Stimulated activated CD8-positive, alpha-beta memory T cell treated with anti-CD3 and anti-CD28 coated beads, Interleukin-15, amount 100 ng/mL, for 48 hours (primary cell): ENCODE data around the gene MPND.

Experiments
- DNase-seq, 2 donors: peaks; one replicate each; pipeline ENCODE4 v3.0.0-alpha.2; 2020; ENCODE audit warnings: low read depth in 2 of 2

The MPND gene

DNA sequence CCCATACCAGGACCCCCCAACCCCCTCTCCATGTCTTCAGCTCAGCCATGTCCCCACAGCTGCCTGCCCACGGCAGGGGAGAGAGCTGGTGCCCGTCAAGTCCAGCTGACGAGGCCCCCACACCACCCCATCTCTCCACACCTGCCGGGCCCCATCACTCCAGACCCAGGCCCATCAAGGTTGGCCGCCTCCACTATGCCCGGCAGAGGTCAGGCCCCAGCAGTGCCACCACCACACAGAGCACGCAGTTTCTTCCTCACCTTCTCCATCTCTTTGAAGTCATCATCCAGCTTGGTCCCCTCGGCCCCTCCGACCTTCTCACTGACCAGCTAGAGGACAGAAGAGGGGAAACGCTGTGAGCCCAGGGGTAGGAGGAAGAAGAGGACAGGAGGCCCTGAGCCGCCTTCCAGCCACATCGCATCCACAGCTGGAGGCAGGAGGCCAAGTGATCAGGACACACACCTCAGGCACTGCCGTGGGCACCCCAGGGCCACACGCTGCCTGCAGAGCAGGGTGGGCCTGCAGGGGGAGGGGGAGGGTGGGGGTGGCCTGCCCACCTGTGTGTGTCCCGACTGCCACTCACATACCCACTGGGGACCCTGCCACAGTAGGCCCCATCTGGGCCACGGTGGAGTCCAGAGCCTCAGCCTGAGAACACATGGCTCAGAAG lies 23.4 kb downstream of the MPND start:
- no peak for DNase-seq

DNA sequence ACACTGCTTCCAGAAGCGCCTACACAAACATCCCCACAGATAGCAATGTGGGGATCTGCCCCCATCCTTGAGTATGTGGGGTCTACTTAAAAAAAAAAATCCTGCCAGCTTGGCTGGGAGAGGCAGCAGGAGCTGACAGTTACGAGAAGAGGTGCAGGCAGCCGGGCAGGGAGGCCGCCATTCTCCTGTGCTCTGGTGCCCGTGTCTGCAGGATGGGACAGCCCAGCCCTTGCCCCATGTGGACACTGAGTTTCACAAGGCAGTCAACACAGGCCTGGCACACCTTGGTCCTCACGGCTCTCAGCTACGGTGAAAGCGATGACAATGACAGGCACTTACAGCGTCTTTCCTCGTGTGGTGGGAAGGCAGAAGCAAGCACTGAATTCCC lies 24.0 kb downstream of the MPND start:
- no peak for DNase-seq

DNA sequence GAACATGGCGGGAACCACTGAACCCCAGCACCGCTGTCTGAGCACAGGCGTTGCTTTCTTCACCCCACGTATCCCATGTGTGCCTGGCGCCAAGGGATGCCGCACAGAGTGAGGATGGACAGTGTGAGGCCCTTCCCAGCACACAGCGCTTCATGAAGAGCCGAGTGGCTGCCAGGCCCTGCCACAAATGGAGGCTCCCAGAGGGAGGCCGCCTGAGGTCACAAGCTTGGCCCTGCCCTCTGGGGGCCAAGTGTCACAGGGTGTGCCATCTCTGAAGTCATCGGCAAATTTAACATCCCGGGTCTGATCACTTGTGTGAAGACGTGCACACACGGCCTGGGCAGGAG lies 24.4 kb downstream of the MPND start:
- no peak for DNase-seq

DNA sequence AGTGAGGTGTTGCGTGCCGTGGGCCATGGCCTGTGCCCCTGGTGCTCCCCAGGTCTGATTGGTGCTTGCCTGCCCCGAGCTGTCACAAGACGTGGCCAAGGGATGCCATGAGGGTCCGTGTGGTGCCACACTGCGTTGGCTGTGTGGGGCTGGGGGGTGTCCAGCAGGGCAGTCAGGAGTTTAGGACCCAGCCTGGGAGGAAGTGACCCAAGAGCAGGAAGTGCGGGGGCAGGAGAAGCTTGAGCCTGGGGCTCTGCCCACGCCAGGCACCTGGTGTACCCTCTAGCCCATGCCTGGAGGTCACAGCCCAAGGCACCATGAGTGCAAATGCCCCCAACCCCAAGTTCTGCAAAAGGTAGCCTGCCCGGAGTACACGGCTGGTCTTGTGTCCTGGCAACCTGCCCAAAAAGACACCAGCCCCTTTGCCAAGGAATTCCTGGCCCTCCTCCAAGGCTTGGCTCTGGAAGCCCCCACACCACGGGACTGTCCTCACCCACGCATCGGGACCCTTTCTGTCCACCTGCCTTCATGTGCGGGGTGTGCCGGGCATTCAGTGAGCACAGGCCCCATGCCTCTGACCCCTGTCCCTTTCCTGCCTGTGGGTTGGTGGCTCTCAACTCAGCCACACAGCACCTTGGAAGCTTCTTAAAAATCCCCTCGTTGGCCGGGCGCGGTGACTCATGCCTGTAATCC lies 24.9 kb downstream of the MPND start:
- DNase-seq, result no peak

DNA sequence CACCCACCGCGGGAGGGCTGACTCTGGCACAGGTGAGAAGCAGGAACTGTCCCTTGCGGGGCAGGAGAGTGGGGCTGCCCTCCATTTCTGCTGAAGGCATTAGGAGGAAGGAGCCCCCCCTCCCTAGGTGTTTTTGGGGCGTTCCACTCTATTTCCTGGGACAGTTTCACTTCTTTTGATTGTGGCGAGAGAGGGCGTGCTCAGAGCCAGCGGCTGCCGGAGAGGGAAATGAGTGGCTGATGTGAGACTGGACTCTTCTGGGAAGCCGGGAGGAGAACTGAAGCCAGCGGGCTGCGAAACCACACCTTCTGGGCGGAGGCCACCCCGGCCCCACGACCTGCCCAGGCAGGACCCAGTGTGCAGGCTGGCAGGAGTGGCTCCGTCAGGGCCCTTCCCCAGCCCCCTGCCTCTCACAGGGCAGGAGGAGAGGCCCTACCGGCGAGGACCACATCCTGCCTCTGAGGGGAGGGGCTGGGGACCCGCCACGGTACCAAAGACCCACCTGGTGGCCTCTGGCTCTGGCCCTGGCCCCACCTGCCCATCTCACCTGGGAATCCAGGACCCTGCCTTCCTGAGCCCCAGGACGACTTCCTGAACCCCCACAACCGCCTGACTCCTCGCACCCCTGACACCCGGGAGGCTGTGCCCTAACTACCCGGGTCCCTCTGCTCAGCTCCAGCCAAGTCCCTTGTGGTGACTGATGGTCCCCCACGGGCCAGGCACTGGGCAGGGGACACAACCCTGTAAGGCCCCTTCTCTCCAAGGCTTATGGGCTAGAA lies 25.9 kb downstream of the MPND start:
- DNase-seq, result peak; percentile 71 to 72

DNA sequence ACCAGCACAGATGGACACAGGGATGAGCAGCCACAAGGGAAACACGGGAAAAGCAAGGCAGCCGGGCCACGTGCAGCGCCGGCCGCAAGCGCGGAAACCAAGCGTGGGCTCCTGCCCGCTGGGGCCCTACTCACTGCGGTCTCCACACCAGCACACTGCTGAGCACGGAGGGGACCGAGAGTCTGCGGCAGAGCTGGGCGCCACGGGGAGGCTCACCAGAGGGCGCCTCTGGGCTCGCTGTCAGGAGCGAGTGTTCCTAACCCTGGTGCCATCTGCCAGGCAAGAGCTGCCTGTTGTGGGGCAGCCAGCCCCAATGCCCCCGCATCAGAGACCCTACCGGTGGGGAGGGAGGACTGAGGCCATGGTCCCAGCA lies 26.5 kb downstream of the MPND start:
- peak; percentile 74 to 77 for DNase-seq

DNA sequence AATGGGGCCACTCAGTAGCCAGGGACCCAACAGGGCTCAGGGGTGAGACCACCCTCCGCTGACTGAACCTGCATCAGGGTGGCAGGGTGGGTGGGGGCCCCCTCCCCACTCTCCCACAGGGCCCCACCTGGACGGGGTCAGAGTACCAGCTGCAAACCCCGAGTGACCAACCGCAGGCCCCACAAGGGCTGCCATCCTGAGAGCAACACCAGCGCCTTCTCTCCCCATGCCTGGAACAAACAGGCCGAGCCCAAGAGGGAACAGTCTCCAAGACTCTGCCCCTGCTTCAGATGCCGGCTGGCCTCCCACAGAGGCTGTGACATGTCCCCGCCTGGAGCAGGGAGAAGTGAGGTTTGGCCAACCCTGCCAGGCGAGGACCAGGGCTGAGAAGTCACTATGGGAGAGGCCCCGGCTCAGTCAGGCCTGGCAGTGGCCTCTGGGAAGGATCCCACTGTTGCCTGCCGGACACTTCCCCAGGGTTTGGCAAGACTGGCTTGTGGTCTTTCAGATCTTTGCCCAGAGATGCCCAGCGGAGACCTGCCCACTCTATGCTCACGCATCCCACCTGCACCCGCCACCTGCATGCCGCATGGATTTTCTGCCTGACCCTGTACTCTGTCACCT lies 27.2 kb downstream of the MPND start:
- no peak for DNase-seq

DNA sequence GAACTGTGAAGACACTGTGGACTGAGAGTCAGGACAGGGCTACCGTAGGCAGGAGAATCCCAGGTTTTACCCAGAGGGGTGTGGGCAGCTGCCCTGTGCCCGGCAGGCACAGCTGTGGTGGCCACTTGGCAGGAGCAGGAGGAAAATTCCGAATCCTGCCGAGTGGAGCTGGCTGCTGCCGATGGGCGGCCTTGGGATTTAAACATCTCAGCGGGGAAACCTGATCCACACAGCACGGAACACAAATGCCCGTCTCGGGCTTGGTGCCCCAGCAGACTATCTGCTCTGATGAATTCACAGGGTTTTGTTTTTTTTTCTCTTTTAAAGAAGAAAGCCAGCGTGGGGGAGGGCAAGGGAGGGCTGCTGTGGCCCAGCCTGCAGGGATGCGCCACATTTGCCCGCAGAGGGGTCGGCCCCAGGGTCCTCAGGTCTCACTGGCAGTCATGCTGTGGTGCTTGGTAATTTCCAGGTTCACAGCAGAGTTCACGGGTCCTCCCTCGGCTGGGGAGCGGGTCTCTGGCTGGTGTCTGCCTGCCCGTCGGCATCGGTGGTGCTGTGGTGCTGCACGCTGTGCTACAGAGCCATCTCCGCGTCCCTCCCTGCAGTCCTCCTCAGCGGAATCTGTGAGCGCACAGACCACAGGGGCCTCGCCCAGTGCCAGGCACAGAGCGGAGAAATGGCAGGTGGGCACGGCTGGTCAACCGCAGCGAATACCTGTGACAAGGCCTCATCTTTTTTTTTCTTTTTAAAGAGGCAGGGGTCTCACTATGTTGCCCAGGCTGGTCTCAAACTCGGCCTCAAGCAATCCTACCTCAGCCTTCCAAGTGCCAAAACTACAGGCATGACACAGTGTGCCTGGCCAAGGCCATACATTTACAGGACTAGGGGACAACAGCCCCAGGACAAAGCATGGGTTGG lies 28.1 kb downstream of the MPND start:
- no peak for DNase-seq

DNA sequence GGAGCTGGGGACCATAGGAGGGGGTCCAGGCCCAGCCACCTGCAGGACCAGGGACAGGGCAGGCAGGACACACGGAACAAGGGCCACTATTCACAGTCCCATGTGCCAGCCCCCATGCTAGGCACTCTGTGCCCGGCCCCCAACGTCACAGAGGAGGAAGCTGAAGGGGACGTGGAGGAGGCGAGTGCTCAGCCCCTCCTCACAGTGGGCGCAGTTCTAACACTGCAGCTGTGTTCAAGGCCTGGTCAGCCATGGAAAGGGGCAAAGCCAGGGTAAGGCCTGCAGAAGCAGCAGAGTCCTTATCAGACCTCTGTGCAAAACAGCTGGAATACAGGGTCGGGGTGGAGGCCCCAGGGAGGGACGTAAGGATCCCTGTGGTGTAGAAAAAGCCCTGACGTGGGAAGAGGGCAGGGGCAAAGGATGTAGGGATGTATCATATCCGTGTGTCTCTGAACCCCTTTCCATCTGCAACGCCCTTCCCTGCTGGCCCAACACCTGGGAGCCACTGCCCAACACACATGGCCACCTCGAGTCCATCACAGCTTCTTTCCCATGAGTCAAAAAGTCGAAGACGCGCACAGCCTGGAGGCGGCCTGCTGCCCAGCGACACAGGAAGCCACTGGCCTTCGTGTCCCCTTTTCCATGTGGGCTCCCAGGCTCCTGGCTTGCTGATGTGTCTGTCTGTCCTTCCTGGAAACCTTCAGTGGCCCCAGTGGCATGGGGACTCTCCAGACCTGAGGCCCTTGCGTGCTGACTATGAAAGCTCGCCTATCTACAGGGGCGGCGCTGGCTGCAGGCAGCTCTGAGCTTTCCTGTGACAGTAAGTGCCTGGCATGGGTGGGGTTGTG lies 29.0 kb downstream of the MPND start:
- DNase-seq, result no peak

DNA sequence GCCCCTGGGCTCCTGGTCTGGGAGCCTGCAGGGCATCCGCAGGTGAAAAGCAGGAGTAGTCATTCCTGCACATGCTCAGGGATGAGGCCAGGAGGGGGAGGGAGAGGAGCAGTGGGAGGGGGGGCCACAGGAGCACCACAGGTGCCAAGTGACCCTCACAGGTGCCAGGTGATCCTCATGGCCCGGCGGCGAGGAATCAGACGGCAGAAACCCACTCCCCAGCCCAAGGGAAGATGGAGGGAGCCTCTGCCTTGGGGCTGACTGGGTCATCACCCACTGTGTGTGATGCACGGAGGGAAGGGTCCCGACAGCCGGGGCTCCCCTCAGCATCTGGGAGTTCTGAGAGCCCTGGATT lies 29.6 kb downstream of the MPND start:
- DNase-seq, result no peak

DNA sequence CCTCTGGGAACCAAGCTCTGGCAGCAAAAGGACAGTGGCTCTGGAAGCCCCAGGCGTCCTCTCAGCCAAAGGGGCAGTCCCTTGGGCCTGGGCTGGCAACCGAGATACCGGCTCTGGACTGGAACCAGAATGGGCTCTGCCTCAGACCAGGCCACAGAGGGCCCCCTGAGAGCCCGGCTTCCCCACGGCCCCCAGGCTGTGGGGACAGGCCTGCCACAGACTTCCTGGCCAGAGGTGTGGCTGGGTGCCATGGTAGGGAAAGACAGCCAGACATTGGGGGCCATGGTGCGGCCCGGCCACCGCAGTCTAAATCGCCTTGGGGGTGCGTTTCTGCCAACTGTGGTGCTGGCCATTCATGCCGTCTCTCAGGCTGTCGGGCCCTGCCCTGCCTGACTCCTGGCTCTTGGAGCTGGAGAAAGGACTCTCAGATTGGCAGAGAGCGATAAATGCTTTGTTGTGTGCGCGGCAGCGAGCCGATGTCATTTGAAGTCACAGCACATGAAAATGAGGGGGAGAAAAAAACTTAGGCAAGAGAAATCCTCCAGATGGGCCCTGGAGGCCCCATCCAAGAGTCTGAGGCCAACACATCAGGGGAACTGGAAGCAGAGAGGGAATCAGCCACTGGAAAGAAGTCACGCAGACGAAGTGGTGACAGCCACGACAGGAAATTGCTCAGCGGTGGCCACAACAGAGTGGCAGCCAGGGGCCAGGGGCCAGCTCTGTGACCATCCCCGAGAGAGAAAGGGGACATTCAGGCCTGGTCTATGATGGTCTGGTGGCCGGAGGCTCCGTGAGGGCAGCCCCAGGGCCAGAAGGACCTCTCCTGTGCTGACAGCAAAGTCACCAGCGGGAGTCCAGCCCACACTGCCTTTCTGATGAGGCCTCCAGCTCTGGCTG lies 30.5 kb downstream of the MPND start:
- no peak for DNase-seq

DNA sequence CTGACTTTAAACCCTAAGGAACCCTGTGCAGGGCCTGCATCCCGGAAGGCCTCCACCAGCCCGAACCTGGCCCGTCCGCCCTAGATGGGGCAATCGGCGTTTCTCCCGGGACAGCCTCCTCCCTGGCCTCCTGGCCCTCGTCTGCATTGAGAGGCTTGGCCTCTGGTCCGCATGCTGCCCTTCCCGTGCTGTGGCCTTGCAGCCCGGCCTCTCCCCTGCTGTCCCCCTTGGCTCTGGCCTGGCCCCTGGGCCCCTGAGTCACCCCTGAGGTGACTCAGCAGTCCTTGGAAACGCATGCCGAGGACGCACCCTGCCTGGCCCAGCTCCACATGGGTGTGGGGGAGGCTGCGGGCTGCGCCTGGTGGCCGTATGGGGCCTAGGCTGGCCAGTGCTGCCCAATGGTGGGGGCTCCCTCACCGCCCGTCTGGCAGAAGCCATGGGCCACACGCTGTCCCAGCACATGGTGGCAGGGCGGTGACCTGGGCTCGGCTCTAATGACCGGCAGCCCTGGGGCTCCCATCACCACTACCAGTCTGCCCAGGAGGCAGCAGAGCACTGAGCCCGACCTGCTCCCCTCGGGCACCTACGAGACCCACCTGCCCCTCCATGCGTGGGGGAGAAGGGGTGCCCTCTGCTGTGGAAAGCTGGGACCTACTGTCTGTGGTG lies 31.3 kb downstream of the MPND start:
- no peak for DNase-seq

DNA sequence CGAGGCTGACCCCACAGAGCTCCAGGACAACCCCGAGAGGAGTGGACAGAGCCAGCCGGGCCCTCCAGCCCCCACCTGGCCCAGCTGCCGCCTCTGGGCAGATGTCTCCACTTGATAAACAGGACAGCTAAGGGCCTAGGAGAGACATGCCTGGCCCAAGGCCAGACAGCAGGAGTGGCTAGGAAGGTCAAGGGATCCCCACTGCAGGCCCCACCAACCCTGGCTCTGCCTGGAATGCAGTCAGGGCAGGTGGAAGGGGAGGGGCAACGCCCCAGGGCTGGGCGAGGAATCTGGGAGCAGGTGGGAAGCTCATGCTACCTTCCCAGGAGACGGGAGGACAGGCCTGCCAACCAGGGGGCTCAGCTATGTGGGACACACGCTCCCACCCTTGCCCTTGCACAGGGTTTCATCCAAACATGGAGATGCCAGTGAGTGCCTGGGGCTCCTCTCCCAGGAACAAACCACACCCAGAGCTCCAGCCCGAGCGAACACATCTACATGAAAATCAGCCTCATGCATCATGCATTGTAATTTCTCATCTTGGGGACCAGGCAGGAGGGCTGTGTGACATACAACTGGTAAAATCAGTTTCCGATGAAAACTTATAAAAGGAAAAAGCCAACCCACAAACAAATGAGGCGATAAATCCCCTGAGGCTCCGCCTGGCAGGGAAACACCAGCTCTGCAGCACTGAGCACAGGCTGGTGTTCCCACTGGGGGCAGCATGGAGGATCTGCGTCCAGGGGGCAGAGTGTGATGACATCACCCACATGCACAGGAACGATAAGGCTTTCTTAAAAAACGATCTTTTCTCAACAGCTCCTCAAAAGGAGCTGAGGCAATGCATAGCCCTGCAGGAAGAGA lies 32.0 kb downstream of the MPND start:
- DNase-seq, result no peak

DNA sequence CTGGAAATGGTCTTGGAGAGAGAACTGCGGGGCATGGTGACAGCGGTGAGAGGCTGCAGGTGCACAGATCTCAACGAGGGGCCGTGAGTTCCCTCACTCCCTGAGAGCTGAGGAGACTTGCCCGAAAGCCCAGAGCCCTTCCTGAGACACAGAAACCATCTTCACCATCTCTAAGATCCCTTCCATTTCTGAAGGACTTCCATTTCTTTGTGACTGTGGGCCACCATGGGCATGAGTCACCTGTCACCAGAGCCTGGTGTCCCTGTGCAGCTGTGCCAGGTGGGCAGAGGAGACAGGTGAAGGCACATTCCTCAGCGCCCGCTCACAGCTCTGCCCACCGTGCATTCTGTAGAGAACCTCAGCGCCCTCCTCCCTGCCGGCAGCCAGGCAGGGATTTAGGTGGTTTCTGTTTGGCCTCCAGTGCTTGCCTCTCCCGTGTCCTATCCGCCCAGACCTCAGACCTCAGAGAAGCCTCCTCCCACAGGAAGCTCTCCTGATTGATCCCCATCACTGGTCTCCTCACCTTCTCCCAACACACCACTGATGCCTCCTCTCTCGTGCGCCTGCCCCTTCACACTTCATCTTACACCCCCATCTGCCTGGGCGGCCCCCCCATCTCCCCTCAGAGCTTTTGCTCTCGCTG lies 32.8 kb downstream of the MPND start:
- no peak for DNase-seq

DNA sequence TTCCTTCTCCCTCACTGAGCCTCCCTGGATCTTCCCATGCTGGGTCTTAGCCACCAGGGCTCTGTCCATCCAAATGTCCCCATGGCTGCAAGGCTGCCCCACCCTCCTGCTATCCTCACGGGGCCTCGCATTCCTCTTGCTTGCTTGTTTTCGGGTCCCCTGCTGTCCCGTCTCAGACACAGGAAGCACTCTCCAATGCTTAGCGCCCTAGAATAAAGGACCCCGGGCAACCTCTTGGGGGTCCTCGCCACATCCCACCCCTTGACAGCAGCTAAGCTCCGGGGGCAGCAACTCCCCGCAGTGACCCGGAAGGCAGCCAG lies 33.3 kb downstream of the MPND start:
- DNase-seq, result no peak

DNA sequence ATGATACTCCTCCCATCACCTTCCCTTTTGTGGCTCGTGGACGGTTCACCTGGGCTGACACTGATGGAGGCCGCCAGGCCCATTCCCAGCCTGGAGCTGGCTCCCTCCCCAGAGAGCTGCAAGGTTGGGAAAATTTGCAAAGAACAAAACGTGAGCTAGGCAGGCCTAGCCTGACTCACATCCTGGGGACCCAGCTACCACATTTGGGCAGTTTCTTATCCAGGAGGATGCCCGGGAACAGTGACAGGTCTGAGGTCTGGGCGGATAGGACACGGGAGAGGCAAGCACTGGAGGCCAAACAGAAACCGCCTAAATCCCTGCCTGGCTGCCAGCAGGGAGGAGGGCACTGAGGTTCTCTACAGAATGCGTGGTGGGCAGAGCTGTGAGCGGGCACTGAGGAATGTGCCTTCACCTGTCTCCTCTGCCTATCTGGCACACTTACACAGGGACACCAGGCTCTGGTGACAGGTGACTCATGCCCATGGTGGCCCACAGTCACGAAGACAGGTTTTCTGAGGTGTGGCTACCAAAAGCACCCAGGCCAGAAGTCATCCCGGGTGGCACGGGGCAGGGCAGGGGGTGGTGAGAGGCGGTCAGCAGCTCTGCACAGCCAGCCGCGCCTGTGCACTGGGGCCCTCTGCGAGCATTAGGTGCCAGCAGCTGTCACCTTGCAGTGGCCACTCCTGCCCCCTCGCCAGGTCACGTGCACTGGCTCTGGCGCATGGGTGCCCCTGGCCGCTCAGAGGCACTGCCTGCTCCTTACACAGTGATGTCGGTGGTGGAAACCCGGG lies 33.8 kb downstream of the MPND start:
- DNase-seq, result no peak

DNA sequence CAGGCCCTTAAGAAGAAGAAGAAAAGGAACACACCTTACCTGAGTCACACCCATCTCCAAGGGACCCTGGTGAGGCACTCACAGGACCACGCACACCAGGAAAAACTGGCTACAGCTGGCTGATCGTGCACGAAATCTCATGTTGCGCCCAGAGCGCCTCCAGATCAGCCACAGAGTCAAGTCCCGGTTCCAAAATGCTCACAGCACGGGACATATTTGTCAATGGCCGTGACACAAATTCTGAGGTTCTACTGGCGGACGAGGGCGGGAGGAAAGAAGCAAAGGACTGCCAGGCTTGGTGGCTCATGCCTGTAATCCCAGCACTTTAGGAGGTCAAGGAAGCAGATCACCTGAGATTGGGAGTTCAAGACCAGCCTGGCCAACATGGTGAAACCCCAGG lies 35.5 kb downstream of the MPND start:
- no peak for DNase-seq
